IMR-90 (cell line): ENCODE measurements around the gene OSMR. TPM values are rescaled to one million over a fixed set of nuclear protein-coding genes. Genes with fewer than 3 reads are reported as not detected.

ENCODE experiments used
- ATAC-seq: fragments of 200-7000 bp; cut with Tn5 transposase; 2 replicates; pipeline ENCODE4 v1.9.1; 2020; ENCODE audit warnings: low read depth, mild to moderate bottlenecking, moderate library complexity
- BruUV-seq: library from RNA; stranded (reverse); fragments of 400-500 nt; replicated peaks from 2 replicates; lab custom pipeline; 2021; lab: Mats Ljungman, UMichigan
- CTCF ChIA-PET: fragments of 300-600 bp; formaldehyde crosslinking; extraction: SDS; loops from one replicate; lab custom pipeline; 2021; ENCODE audit warnings: antibody characterized with exemption; lab: Yijun Ruan, JAX
- POLR2A ChIA-PET: fragments of 300-600 bp; sonication (Branson Sonifier 250); formaldehyde crosslinking; loops from one replicate; lab custom pipeline; 2022; ENCODE audit warnings: antibody characterized with exemption; ENCODE audit not compliant: unreplicated experiment; lab: Charles Lee
- DNase-seq: peaks from one replicate; pipeline ENCODE4 v3.0.0; 2013
- H2AFZ ChIP-seq: replicated peaks from 2 replicates; pipeline ENCODE3; 2013; ENCODE audit warnings: low read length, mild to moderate bottlenecking; ENCODE audit not compliant: poor library complexity
- H2AK5ac ChIP-seq: 2 replicates; pipeline ENCODE4 v1.6.1; 2013; ENCODE audit warnings: low read depth, low read length, inconsistent platforms
- H2AK9ac ChIP-seq: replicated peaks from 2 replicates; pipeline ENCODE3; 2013; ENCODE audit warnings: mild to moderate bottlenecking, low read depth, low read length, moderate library complexity; ENCODE audit not compliant: poor library complexity
- H2BK120ac ChIP-seq: 2 replicates; pipeline ENCODE4 v1.6.1; 2013; ENCODE audit warnings: low read depth, low read length, inconsistent platforms
- H2BK15ac ChIP-seq: 3 replicates; pipeline ENCODE4 v1.6.1; 2013; ENCODE audit warnings: low read depth, low read length, inconsistent platforms
- H2BK20ac ChIP-seq: 2 replicates; pipeline ENCODE4 v1.6.1; 2013; ENCODE audit warnings: low read depth, mild to moderate bottlenecking, inconsistent platforms, low read length, moderate library complexity
- H2BK5ac ChIP-seq: 2 replicates; pipeline ENCODE4 v1.6.1; 2013; ENCODE audit warnings: mild to moderate bottlenecking, low read depth, low read length, inconsistent platforms; ENCODE audit not compliant: poor library complexity, severe bottlenecking
- H3K14ac ChIP-seq: replicated peaks from 2 replicates; pipeline ENCODE4 v1.6.1; 2013; ENCODE audit warnings: low read depth, low read length, inconsistent platforms
- H3K18ac ChIP-seq: 2 replicates; pipeline ENCODE4 v1.6.1; 2013; ENCODE audit warnings: low read depth, low read length, control low read depth
- H3K23ac ChIP-seq: 2 replicates; pipeline ENCODE4 v1.6.1; 2013; ENCODE audit warnings: low read depth, low read length, inconsistent platforms
- H3K27ac ChIP-seq: 2 replicates; pipeline ENCODE4 v1.5.1; 2013; ENCODE audit warnings: mild to moderate bottlenecking, control low read depth, low read length; ENCODE audit not compliant: insufficient read depth
- H3K27me3 ChIP-seq: 2 replicates; pipeline ENCODE4 v1.6.1; 2013; ENCODE audit warnings: low read length; ENCODE audit not compliant: control insufficient read depth, insufficient read depth
- H3K36me3 ChIP-seq: 2 replicates; pipeline ENCODE4 v1.6.1; 2013; ENCODE audit warnings: low read length, mixed read lengths; ENCODE audit not compliant: control insufficient read depth, insufficient read depth
- H3K4ac ChIP-seq: 2 replicates; pipeline ENCODE4 v1.6.1; 2013; ENCODE audit warnings: low read depth, low read length, inconsistent platforms
- H3K4me1 ChIP-seq: 2 replicates; pipeline ENCODE4 v1.6.1; 2013; ENCODE audit warnings: low read length, mixed read lengths; ENCODE audit not compliant: control insufficient read depth, insufficient read depth
- H3K4me2 ChIP-seq: 2 replicates; pipeline ENCODE4 v1.6.1; 2013; ENCODE audit warnings: low read depth, mild to moderate bottlenecking, control low read depth, low read length, moderate library complexity
- H3K4me3 ChIP-seq: 2 replicates; pipeline ENCODE4 v1.5.1; 2013; ENCODE audit warnings: low read depth, mild to moderate bottlenecking, control low read depth, low read length, moderate library complexity; ENCODE audit not compliant: insufficient read depth
- H3K56ac ChIP-seq: 2 replicates; pipeline ENCODE4 v1.6.1; 2013; ENCODE audit warnings: low read length, inconsistent platforms; ENCODE audit not compliant: insufficient read depth; ENCODE audit errors: extremely low read depth
- H3K79me1 ChIP-seq, 2 experiments: 2 replicates each; pipeline ENCODE4 v1.6.1; 2013; ENCODE audit warnings: low read length in 2 of 2, inconsistent platforms in 1 of 2, low read depth in 1 of 2
- H3K9ac ChIP-seq: 2 replicates; pipeline ENCODE4 v1.6.1; 2013; ENCODE audit warnings: low read depth, low read length, control low read depth
- H3K9me1 ChIP-seq: 2 replicates; pipeline ENCODE4 v1.6.1; 2013; ENCODE audit warnings: low read length, inconsistent platforms; ENCODE audit not compliant: insufficient read depth
- H3K9me3 ChIP-seq: 2 replicates; pipeline ENCODE4 v1.6.1; 2013; ENCODE audit warnings: low read length; ENCODE audit not compliant: control insufficient read depth, insufficient read depth
- H4K20me1 ChIP-seq: 2 replicates; pipeline ENCODE4 v1.6.1; 2013; ENCODE audit warnings: low read length, inconsistent platforms; ENCODE audit not compliant: insufficient read depth
- H4K5ac ChIP-seq: 2 replicates; pipeline ENCODE4 v1.6.1; 2013; ENCODE audit warnings: mild to moderate bottlenecking, low read depth, low read length, control low read depth
- H4K8ac ChIP-seq, 2 experiments: 2 replicates each; pipeline ENCODE4 v1.6.1; 2013; ENCODE audit warnings: low read depth in 2 of 2, low read length in 2 of 2, control low read depth in 1 of 2, inconsistent platforms in 1 of 2
- H4K91ac ChIP-seq: 2 replicates; pipeline ENCODE4 v1.6.1; 2013; ENCODE audit warnings: low read depth, low read length, inconsistent platforms; ENCODE audit not compliant: insufficient read depth
- BHLHE40 ChIP-seq: fragments of 150-350 bp; IDR thresholded peaks from 2 replicates; pipeline ENCODE4 v1.6.1; 2016; ENCODE audit warnings: mild to moderate bottlenecking, low read depth, low read length
- CEBPB ChIP-seq: IDR thresholded peaks from 2 replicates; pipeline ENCODE4 v1.6.1; 2012; ENCODE audit warnings: low read depth, low read length, improper control_type of control experiment
- CHD1 ChIP-seq: IDR thresholded peaks from 2 replicates; pipeline ENCODE4 v1.6.1; 2012; ENCODE audit warnings: low read depth, low read length, improper control_type of control experiment
- FOS ChIP-seq: fragments of 150-350 bp; IDR thresholded peaks from 2 replicates; pipeline ENCODE4 v1.6.1; 2016; ENCODE audit warnings: low read depth, low read length
- MAZ ChIP-seq: IDR thresholded peaks from 2 replicates; pipeline ENCODE4 v1.6.1; 2012; ENCODE audit warnings: low read depth, mild to moderate bottlenecking, low read length, improper control_type of control experiment, moderate library complexity, borderline replicate concordance
- MXI1 ChIP-seq: IDR thresholded peaks from 2 replicates; pipeline ENCODE4 v1.6.1; 2012; ENCODE audit warnings: low read depth, mild to moderate bottlenecking, low read length, moderate library complexity, borderline replicate concordance
- NFE2L2 ChIP-seq: fragments of 150-350 bp; IDR thresholded peaks from 2 replicates; pipeline ENCODE4 v1.6.1; 2016; ENCODE audit warnings: low read depth, mild to moderate bottlenecking, low read length
- POLR2A ChIP-seq: IDR thresholded peaks from 2 replicates; pipeline ENCODE4 v1.6.1; 2012; ENCODE audit warnings: mild to moderate bottlenecking, low read depth, low read length
- RFX5 ChIP-seq: IDR thresholded peaks from 2 replicates; pipeline ENCODE4 v1.8.0; 2012; ENCODE audit warnings: low read depth, mild to moderate bottlenecking, low read length, moderate library complexity
- SMC3 ChIP-seq: fragments of 150-350 bp; IDR thresholded peaks from 2 replicates; pipeline ENCODE4 v1.6.1; 2016; ENCODE audit warnings: low read depth, mild to moderate bottlenecking, antibody characterized with exemption, low read length, moderate library complexity
- USF2 ChIP-seq: fragments of 150-350 bp; IDR thresholded peaks from 2 replicates; pipeline ENCODE4 v1.6.1; 2017; ENCODE audit warnings: mild to moderate bottlenecking, antibody characterized with exemption, low read length, low read depth
- WGBS, 2 experiments: methylation state at CpG; one replicate each; pipeline versions ENCODE4 v1.1.5 to v1.1.7; 2013; ENCODE audit warnings: missing lambda C conversion rate in 2 of 2; ENCODE audit not compliant: insufficient read length in 1 of 2; ENCODE audit errors: extremely low coverage in 2 of 2; 5-methylcytosine and 5-hydroxymethylcytosine counted together
- dilution Hi-C: fragments of 300-500 bp; cut with HindIII; formaldehyde crosslinking; loops from one replicate; pipeline ENCODE4 v1.14.3; 2018; ENCODE audit warnings: low sequenced_read_pairs; ENCODE audit not compliant: unreplicated experiment
- in situ Hi-C: fragments of 300-500 bp; cut with MboI; formaldehyde crosslinking; loops from 3 replicates; pipeline ENCODE4 v1.14.3; 2019; ENCODE audit warnings: low sequenced_read_pairs, inconsistent platforms, mixed read lengths
- intact Hi-C: fragments of 100-400 bp; cut with micrococcal nuclease; formaldehyde crosslinking; loops from 2 replicates; pipeline ENCODE4 v1.10.0; 2022
- polyA plus RNA-seq, 3 experiments: library from polyadenylated mRNA; depleted of rRNA; stranded (reverse); fragments of >200 nt; gene quantifications; 2 replicates each; pipeline ENCODE4 v1.2.3, GENCODE V29; 2012; ENCODE audit warnings: low replicate concordance in 1 of 3
- total RNA-seq: library from RNA; depleted of rRNA; stranded (reverse); fragments of >200 nt; gene quantifications from 2 replicates; pipeline ENCODE4 v1.2.3, GENCODE V29; 2012

OSMR gene
- total and polyA plus RNA-seq, 2 of the 4 experiments (the other 2 are of a cell fraction) = 41.6 to 48.7 TPM

GRCh38 chr5:38806775-38807258, 39.0 kb upstream of the OSMR start (continued):
- peak; percentile 30; the same call in 1 of the 2 replicates for TF ChIP-seq BHLHE40
- TF ChIP-seq MXI1 = no peak

- Histone ChIP-seq H4K8ac (peak overlapping the region in 1 of 2 experiments; percentile 70; a peak in 3 of 4 replicates), H3K4ac (0 out of 2 replicates have a peak overlapping the region, but pooled peaks have one; percentile 26), H2BK15ac (no peak overlapping the region), H2BK20ac (peak overlapping the region; percentile 14; the same call in 1 of the 2 replicates), H3K4me2 (peak overlapping the region; percentile 65), H2BK120ac (peak overlapping the region; percentile 9), H3K4me1 (peaks cover 20% of the 10 kb centered on the region), H3K23ac (no peak overlapping the region), H2AFZ (peak overlapping the region; percentile 3), H3K36me3 (no peaks in the 10 kb centered on the region), H3K18ac (peak overlapping the region; percentile 44; the same call in 1 of the 2 replicates), H3K27me3 (no peaks in the 10 kb centered on the region), H3K79me1 (no peaks in the 10 kb centered on the region), H4K91ac (peak overlapping the region; percentile 29; the same call in 1 of the 2 replicates), H3K14ac (no peak overlapping the region), H3K9me3 (no peaks in the 10 kb centered on the region), H2AK5ac (peak overlapping the region; percentile 10), H3K9ac (no peak overlapping the region), H3K4me3 (no peak overlapping the region), H2BK5ac (peak overlapping the region; percentile 9), H3K9me1 (no peaks in the 10 kb centered on the region; the same call in 1 of the 2 replicates), H4K5ac (peak overlapping the region; percentile 11; the same call in 1 of the 2 replicates), H2AK9ac (no peak overlapping the region), H3K56ac (no peak overlapping the region), H3K27ac (peak overlapping the region; percentile 88), H4K20me1 (no peaks in the 10 kb centered on the region)
- ChIA-PET POLR2A (interaction anchor here (0.7 to 1.6 kb wide), 2 partner anchors 25 to 43 kb away, joined by 3 read pairs; no protein-coding TSS in a partner anchor), CTCF (interaction anchor here (0.6 to 5.2 kb wide), 6 partner anchors 24 to 425 kb away, joined by 3 to 71 read pairs (median 6); no protein-coding TSS in a partner anchor)
- TF ChIP-seq NFE2L2 (no peak), CEBPB (peak; percentile 32; the same call in 1 of the 2 replicates), MXI1 (no peak), RFX5 (no peak), USF2 (no peak), SMC3 (no peak), FOS (peak; percentile 85), POLR2A (no peak), BHLHE40 (0 out of 2 replicates have a peak, but pooled peaks have one; percentile 10), CHD1 (no peak), MAZ (no peak)
- ATAC-seq (peak; percentile 15; the same call in 1 of the 2 replicates), DNase-seq (peak; percentile 77)
- in situ Hi-C loops = loop anchor here (5.0 kb wide), 1 partner anchor 371 kb away; no protein-coding TSS in a partner anchor
- intact Hi-C loops = loop anchor here (2.0 to 5.0 kb wide), 4 partner anchors 86 to 311 kb away; no protein-coding TSS in a partner anchor
- BruUV-seq = no TSS peak
- 0% methylated on average over 1 of the region's 8 CpGs; no CpG with 5 or more reads in 1 of the 2 experiments for WGBS, 2 experiments
- dilution Hi-C loops = no loop called here
These were observed 38.0 kb upstream of the OSMR start for GRCh38 chr5:38807570-38808483.
